Skeletal muscle cell (primary cell): Measurements from ENCODE around the gene ARID1B.

Experiments used
- DNase-seq: peaks from one replicate; pipeline ENCODE4 v3.0.0-alpha.2; 2010; ENCODE audit warnings: low read depth
- H3K4me3 ChIP-seq: 2 replicates; pipeline ENCODE4 v1.5.1; 2011; ENCODE audit warnings: low read depth, mild to moderate bottlenecking, control low read depth, low read length, moderate library complexity

The ARID1B gene

DNA sequence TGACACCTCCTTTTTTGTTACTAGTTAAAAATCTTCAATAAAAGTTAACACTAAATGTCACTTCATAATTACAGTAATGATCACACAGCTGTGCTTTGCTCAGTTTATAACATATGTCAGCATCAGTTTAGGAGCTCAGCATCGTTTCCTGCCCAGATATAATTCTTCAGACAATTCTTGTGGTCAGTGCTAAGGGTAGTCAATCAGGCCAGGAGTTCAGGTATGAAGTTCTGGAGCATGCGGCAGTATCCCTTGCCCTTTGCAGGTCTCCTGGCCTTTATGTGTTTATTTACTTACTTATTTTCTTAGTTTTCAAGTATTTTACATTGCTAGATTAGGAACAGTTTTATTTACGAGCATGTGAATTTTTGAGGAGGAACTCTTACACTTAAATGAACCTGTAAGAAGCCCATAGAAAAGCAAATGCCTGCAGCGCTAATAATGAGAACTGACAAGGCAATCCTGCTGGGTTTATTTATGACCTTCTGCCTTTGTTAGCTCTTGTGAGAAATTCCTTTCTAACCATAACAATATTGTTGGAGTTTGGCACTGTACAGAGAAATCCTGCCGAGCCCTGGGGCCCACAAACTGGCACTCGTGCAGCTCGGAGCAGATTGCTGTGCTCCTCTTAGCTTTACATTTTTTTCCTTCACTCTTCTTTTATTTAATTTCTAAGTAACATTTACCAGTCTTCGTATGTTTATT, 293.4 kb downstream of the ARID1B start:
- H3K4me3 ChIP-seq = no peak overlapping the region
- DNase-seq = no peak

DNA sequence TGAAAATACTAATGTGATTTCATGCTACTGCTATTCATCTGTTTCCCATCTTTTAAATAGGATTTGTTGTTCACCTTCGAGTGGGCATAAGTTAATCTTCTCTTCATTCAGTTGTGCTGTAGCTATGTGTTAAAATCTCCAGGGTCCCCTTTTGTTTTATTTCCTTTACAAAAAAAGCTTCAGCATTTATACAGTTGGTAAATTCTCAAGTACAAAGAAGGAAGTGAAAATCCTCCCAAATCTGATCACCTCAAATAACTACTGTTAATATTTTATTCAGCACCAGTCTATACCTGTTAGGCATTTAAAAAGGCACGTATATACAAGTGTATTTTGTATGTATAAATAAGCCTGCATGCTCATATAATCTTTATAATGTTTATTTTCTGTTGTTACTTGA, 294.9 kb downstream of the ARID1B start:
- H3K4me3 ChIP-seq = no peak overlapping the region
- DNase-seq = no peak

GRCh38 chr6:157073596-157073995, 296.4 kb downstream of the ARID1B start:
- no peak overlapping the region for H3K4me3 ChIP-seq
- no peak for DNase-seq

- no peak overlapping the region for H3K4me3 ChIP-seq
- DNase-seq = no peak
Observed at GRCh38 chr6:157074969-157075368, 297.8 kb downstream of the ARID1B start.

- no peak overlapping the region for H3K4me3 ChIP-seq
- DNase-seq = no peak
Observed at GRCh38 chr6:157075549-157076450, 298.6 kb downstream of the ARID1B start.

DNA sequence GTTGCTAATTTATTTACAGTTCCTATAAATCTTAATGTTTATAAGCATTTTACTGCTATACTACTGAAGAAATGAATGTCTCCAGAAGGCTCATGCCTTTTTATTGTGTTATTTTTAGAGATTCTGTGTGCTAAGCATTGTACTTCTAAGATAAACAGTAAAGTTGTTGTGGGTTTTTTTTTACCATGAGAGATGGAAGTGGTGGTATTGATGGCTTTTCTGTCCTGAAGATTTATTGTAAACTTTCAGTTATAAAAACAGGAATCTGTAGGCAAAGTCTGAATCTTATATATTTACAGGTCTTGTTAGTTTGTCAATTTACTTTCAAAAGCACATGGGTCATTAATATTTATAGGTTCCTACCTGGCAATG, 299.3 kb downstream of the ARID1B start:
- H3K4me3 ChIP-seq = no peak overlapping the region
- no peak for DNase-seq

DNA sequence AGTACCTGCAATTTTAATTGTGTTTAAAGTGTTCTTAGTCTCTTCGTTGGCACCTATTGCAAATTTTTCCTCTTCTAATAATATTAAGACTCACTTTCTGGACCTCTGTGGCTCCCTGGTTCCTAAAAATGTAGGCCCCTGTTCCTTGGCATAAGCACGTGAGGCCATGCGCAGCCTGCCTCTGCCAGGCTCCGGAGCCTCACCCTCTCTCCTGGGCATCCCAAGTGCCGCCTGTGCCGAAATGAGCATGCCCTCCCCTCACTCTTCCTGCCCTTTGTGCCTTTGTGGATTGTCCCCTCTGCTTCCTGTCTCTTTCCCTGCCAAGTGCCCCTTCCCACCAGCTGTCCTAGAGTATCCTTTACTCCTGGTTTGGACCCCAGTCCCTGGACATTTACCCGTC, 300.1 kb downstream of the ARID1B start:
- DNase-seq = no peak
- no peak overlapping the region for H3K4me3 ChIP-seq

DNA sequence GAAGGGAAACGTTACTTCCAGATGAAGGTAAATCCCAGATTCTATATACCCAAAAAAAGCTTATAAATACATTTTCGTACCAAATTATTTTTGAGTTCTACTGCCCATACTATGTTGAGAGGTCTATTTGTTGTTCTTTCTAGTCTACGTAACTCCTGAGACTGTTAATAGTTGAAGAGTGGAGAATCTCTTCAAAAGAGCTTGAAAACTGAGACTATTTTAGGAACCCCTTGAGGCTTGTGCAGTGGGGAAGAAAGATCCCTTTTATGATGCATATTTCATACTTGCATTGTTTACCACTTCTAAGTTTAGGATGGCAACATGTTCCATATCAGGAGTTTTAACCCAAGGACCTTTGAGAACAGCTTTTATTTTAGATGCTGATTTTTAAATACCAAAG, 301.1 kb downstream of the ARID1B start:
- no peak overlapping the region for H3K4me3 ChIP-seq
- DNase-seq = no peak

DNA sequence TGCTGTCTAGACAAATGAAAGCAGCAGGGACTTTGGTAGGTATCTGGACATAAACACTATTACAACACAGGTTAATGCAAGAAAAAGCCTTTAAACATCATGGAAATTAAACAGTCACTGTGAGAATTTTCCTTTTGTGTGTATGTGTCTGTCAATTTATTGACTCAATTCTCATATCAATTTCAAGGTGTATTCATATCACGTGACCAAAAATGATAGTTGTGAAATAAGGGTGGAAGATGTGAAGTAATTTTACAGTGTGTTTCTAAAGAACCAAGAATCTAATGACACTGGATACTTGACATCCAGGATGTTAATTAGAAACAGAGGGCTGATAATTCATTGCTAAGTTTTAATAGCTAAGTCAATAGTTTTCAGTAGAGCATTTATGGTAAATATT, 302.1 kb downstream of the ARID1B start:
- no peak for DNase-seq
- no peak overlapping the region for H3K4me3 ChIP-seq

DNA sequence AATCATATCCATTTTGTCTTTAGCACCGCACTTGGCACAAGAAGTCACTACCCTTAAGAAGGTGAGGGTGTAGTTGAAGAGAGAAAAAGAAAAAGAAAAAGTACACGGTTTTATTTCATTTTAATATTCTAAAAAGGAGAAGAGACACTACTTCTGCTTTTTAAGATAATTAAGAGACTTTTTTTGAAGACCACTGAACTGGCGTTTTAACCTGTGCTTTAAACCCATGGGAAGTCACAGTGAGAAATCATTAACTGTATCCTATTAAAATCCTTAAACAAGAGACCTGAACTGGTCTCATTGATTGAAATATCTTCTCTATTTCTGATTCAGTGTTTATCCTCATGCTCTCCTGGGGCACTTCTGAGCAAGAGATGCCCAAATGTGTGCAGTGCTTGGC, 302.6 kb downstream of the ARID1B start:
- H3K4me3 ChIP-seq = no peak overlapping the region
- no peak for DNase-seq

DNA sequence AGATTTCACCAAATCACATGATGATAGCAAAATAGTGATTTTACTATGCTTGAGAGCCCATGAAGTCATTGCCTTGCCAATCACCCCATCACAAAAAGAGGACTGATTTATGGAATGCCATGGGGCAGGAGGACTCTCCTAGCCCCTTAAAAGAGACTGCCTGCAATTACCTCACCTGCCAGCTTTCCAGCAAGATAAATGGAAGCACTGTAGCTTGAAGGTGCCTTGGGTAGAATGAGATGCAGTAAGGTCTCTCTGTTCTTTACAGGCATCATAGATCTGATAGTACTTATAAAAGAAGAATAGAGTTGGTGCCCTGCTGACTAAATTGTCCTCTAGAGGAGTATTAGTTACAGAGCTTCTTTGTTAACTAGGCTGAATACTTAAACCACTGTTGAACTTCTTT, 303.8 kb downstream of the ARID1B start:
- no peak overlapping the region for H3K4me3 ChIP-seq

DNA sequence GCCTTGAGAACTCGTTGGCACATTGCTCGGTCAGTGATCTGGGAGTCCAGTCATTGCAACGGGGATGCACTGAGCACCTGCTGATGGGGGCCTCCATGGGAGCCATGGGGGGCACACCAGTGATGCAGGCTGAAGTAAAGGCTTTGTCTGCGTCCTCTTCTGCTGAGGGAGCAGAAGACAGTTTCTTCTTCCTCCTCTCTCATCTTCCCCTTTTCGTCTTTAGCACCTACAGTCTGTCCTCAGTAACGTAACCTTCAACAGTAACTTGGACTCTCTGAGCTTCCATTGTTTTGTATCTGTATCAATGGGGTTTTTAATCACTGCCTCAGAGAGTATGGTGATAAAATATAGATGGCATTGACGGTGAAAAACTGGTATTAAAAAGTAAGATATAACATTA, 306.2 kb downstream of the ARID1B start:
- no peak overlapping the region for H3K4me3 ChIP-seq
- DNase-seq = no peak

More for the DNA sequence above, 303.8 kb downstream of the ARID1B start:
- no peak for DNase-seq

DNA sequence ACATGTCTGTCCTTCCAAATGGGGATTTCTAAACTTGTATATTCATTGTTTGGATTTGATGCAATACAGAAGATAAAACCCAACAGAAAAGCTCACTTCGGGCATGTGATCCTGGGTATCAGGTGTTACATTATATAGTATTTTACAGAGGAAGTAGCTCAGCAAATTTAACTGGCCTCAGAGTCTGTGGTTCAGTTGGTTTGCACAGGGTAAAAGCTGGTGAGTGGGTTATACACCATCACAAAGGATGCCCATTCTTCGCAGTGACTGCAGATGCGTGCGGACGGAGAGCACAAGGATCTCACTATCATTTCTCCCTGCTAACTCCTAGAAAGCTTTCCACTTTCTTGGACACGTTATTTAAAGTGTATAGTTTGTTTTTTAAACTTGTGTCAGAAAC, 309.5 kb downstream of the ARID1B start:
- no peak for DNase-seq
- H3K4me3 ChIP-seq = no peak overlapping the region

GRCh38 chr6:157087974-157088373, 310.8 kb downstream of the ARID1B start:
- H3K4me3 ChIP-seq = no peak overlapping the region
- no peak for DNase-seq

DNA sequence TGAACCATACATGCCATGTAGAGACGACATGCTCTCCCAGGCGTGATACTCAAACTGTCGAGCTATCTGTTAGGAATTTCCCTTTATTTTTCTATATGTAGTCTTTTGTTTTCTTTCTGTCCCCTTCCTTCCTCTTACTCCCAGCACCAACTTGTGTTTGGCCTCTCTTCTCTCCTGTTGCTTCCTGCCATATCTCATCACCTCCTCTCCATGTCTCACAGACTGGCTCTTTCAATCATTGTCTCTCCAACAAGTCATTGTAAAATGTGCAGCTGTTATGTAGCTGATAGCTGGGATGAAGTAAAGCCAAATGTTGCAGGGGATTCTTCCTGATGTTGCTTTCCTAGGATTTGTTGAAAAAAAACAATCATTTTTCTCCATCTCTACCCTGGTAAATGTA, 311.7 kb downstream of the ARID1B start:
- DNase-seq = no peak
- H3K4me3 ChIP-seq = no peak overlapping the region

DNA sequence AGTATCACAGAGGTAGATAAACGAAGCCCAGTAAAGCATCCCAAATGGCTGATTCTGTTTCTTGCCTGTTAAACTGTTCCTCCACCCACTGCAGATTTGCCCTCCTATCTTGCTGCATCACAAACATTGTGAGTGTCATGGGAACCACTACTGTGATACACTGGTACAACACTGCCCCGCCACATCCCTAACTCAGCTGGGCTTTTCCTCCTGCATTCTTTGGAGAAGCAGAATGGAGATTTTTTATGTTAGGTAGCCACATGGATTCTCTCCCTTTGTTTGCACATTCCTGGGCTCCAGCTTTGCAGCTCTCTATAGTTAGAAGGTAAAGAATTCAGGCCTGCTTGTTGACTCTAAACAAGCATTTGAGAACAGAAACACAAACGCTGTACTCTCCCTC, 312.1 kb downstream of the ARID1B start:
- no peak for DNase-seq
- H3K4me3 ChIP-seq = no peak overlapping the region

DNA sequence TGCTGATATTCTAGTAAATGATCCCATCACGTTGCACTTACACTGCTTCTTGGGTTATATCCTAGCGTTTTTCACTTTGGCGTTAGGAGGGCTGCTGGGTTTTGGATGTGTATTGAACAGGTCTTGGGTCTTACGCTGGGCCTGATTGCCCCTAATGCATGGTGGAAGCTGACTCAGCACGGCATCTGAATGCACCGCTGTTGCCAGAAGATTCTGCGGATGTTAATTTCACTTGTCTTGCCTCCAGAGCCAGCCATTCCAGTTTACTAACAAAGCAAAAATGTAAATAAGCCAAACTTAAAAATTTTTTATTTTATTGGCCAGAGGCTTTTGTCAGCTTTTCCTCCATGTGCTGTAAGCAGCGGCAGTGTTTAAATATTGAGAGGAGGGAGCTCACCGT, 312.7 kb downstream of the ARID1B start:
- no peak for DNase-seq
- H3K4me3 ChIP-seq = no peak overlapping the region

GRCh38 chr6:157090736-157091135, 313.6 kb downstream of the ARID1B start:
- no peak for DNase-seq

GRCh38 chr6:157091243-157091642, 314.1 kb downstream of the ARID1B start:
- no peak for DNase-seq
- no peak overlapping the region for H3K4me3 ChIP-seq

More at GRCh38 chr6:157090736-157091135, 313.6 kb downstream of the ARID1B start:
- H3K4me3 ChIP-seq = no peak overlapping the region

DNA sequence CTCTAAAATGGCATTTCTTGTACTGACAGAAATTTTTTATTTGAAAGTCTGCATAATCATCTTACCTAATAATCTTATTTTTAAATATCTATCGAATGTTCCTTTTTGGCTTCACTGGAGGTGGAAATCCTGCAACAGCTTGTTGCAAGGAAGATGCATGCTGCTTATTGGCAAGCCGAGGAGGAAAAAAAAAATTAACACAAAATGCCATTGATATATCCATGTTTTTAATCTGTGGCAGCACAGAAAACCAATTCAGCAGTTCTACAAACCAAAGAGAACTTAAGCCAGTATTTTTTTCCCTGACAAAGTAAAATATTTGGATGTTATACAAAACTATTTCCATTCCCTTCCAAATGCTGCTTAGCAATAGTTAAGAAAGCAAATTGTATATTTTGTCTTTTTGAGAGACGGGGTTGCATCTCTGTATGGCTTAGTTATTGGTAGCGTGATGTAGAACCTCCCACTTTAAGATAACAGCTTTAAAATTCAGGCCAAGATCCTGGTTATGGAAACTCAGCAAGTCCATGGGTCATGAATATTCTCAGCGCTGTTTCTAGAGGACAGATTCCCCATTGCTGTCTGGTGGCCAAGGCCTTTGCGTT, 314.8 kb downstream of the ARID1B start:
- H3K4me3 ChIP-seq = no peak overlapping the region
- DNase-seq = no peak
